ENCODE results near the gene PSMD2.

DNA sequence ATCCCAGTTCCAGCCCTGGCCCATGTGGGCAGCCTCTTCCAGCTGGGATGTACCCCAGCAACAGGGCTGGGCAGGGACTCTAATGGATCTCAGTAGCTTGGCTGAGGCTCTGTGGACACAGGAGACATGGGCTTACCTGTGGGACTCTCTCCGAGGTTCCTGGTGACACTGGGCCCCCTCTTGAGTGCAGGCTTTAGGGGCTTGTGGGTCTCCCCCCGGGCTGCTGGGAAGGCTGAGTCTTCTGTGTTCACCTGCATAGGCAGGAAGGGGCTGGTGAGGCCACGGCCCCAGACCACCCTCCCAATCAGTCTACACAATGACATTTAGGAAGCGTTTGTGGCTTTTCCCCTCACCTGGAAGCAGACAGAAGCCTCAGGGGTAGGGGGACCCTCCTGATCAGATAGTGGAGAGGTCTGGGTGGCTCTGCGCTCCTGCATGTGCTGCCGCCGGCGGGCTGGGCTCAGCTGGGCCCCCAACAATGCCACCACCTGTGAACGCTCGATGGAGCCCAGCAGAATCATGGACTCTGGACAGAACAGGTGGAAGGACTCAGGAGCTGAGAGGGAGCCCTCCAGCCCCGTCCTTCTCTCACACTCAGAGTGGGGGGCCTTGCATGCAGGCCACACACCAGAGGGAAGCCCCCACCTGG, 54.0 kb downstream of the PSMD2 start:
- TF ChIP-seq, protein P1, sequence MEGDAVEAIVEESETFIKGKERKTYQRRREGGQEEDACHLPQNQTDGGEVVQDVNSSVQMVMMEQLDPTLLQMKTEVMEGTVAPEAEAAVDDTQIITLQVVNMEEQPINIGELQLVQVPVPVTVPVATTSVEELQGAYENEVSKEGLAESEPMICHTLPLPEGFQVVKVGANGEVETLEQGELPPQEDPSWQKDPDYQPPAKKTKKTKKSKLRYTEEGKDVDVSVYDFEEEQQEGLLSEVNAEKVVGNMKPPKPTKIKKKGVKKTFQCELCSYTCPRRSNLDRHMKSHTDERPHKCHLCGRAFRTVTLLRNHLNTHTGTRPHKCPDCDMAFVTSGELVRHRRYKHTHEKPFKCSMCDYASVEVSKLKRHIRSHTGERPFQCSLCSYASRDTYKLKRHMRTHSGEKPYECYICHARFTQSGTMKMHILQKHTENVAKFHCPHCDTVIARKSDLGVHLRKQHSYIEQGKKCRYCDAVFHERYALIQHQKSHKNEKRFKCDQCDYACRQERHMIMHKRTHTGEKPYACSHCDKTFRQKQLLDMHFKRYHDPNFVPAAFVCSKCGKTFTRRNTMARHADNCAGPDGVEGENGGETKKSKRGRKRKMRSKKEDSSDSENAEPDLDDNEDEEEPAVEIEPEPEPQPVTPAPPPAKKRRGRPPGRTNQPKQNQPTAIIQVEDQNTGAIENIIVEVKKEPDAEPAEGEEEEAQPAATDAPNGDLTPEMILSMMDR (IDR thresholded peaks at IDR 0.05) = no peak
- no peak for TF ChIP-seq ZFX (IDR thresholded peaks at IDR 0.05; ENCODE audit: borderline replicate concordance)

Data from 22Rv1 (cell line).